Vagina (tissue), 2 donors: Measurements from ENCODE around the gene AFF3.

ENCODE experiments used
- POLR2A ChIP-seq, 2 donors: fragments of 450-650 bp; IDR thresholded peaks; one replicate each; pipeline ENCODE4 v1.6.1; 2017; ENCODE audit warnings: antibody characterized with exemption in 2 of 2, mild to moderate bottlenecking in 2 of 2, moderate library complexity in 2 of 2
- TF ChIP-seq, protein P1 (sequence below), 3 experiments: fragments of 450-650 bp in 2 of 3; fragments of 200-600 bp in 1 of 3; sonication (generic) in 1 of 3; IDR thresholded peaks; one replicate each; pipeline ENCODE4 v1.5.1; 2017 to 2019; ENCODE audit warnings: antibody characterized with exemption in 3 of 3, mild to moderate bottlenecking in 2 of 3, moderate library complexity in 2 of 3

DNA sequence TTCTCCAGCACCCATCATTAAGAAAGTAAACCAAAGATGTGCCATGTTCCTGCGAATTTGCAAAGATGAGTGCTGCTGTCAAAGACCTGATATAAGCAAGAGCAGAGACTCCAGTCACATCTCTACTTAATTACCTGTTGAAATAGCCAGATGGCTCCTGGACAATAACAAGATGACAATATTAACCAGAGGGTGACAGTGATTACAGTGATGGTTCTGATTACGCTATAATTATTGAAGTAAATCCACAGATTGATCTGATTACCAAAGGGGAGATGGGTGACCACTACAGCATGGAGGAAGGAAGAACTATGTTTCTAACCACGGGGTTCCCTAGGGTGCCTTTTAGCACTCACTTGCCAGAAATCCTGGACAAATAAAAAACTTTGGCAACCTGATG lies 36.5 kb upstream of the AFF3 start:
- TF ChIP-seq, protein P1, sequence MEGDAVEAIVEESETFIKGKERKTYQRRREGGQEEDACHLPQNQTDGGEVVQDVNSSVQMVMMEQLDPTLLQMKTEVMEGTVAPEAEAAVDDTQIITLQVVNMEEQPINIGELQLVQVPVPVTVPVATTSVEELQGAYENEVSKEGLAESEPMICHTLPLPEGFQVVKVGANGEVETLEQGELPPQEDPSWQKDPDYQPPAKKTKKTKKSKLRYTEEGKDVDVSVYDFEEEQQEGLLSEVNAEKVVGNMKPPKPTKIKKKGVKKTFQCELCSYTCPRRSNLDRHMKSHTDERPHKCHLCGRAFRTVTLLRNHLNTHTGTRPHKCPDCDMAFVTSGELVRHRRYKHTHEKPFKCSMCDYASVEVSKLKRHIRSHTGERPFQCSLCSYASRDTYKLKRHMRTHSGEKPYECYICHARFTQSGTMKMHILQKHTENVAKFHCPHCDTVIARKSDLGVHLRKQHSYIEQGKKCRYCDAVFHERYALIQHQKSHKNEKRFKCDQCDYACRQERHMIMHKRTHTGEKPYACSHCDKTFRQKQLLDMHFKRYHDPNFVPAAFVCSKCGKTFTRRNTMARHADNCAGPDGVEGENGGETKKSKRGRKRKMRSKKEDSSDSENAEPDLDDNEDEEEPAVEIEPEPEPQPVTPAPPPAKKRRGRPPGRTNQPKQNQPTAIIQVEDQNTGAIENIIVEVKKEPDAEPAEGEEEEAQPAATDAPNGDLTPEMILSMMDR (IDR thresholded peaks at IDR 0.05): no peak
- no peak for TF ChIP-seq POLR2A (IDR thresholded peaks at IDR 0.05)
